ENCODE measurements around the gene RNF208.
A peak's percentile ranks its signal among the peaks of the same experiment; 100 is the strongest.

The RNF208 gene

DNA sequence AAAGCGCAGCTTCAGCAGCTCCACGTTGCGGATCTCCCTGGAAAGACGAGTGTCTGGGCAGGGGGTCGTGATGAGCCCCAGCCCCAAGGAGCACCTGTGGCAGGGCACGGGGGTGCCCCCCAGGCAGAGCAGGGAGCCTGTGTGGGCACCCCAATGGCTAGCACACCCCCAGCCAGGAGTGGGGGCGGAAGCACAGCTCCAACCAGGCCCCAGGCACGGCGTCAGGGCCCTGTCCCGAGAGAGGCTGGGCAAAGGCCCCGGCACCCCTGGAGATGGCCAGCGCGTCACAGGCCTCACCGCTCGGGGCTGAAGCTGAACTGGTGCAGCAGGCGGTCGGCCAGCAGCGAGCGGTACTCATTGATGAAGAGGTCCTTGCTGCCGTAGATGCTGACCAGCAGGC is 41.5 kb downstream of the RNF208 start:
- TF ChIP-seq, protein P1, sequence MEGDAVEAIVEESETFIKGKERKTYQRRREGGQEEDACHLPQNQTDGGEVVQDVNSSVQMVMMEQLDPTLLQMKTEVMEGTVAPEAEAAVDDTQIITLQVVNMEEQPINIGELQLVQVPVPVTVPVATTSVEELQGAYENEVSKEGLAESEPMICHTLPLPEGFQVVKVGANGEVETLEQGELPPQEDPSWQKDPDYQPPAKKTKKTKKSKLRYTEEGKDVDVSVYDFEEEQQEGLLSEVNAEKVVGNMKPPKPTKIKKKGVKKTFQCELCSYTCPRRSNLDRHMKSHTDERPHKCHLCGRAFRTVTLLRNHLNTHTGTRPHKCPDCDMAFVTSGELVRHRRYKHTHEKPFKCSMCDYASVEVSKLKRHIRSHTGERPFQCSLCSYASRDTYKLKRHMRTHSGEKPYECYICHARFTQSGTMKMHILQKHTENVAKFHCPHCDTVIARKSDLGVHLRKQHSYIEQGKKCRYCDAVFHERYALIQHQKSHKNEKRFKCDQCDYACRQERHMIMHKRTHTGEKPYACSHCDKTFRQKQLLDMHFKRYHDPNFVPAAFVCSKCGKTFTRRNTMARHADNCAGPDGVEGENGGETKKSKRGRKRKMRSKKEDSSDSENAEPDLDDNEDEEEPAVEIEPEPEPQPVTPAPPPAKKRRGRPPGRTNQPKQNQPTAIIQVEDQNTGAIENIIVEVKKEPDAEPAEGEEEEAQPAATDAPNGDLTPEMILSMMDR (IDR thresholded peaks at IDR 0.05; ENCODE audit: control extremely low read depth, extremely low read depth, low read depth, missing control alignments), result no peak
- no peak for DNase-seq (ENCODE audit: extremely low spot score)
- POLR2A ChIA-PET, result interaction anchor here (0.7 kb wide), 1 partner anchor 29 kb away, joined by 3 read pairs; no protein-coding TSS in a partner anchor
- CTCF ChIA-PET, result interaction anchor here (1.3 to 2.6 kb wide), 3 partner anchors 18 to 56 kb away, joined by 3 to 7 read pairs (median 6); no protein-coding TSS in a partner anchor

DNA sequence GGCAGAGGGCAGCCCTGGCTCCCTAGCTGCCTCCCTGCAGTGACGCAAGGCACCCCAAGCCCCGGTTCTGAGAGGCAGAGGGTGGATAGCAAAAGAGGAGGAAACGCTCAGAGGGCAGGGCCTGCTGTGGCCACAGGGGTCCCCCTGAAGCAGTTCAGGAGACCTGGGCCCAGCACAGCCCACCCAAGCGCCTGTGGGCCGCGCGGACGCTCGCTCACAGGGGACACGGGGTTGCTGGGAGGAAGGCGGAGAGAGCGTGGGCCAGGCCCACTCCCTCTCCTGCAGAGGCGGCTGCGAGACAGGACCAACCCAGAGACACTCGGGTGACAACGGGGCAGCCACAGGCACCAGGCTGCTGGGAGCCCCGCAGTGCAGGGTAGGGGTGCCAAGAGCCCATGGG is 42.3 kb downstream of the RNF208 start:
- CTCF ChIA-PET, result interaction anchor here (1.3 to 1.9 kb wide), 2 partner anchors 19 to 57 kb away, joined by 3 to 6 read pairs; no protein-coding TSS in a partner anchor
- DNase-seq (ENCODE audit: extremely low spot score), result no peak
- POLR2A ChIA-PET, result interaction anchor here (0.7 kb wide), 1 partner anchor 29 kb away, joined by 3 read pairs; no protein-coding TSS in a partner anchor
- TF ChIP-seq, protein P1 (IDR thresholded peaks at IDR 0.05; ENCODE audit: control extremely low read depth, extremely low read depth, low read depth, missing control alignments), result no peak

DNA sequence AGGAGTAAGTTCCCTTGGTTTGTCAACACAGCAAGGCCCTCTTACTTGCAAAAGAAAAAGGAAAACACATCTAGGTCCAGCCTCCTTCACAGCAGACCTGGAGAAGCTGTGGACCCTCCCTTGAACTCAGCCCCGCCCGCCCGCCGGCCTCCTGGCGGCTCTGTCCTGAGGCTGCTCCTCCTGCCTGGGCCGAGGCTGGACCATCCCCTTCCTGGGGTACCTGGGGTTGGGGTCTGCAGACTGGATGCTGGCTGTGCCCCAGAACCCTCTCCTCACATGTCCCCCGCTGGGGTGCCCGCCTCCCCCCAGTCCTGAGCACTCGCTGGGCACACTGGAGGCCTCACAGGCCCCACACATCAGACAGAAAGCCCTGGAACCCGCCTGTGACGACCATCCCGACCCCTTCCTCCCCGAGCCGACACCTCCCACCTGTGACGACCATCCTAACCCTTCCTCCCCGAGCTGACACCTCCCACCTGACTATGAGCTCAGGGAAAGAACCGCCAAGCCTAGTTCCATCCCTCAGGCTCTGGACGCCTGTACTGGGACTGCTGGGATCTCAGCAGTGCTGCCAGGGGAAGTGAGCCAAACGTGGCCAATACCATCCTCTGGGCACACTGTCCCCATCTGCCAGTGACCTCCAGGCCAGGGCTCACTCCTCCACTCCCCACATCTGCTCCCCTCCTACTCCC is 43.0 kb downstream of the RNF208 start:
- no peak for DNase-seq (ENCODE audit: extremely low spot score)
- TF ChIP-seq, protein P1 (IDR thresholded peaks at IDR 0.05; ENCODE audit: control extremely low read depth, extremely low read depth, low read depth, missing control alignments), result no peak
- ChIA-PET POLR2A (no interaction called here), CTCF (interaction anchor here (1.3 kb wide), 1 partner anchor 57 kb away, joined by 3 read pairs; no protein-coding TSS in a partner anchor)

DNA sequence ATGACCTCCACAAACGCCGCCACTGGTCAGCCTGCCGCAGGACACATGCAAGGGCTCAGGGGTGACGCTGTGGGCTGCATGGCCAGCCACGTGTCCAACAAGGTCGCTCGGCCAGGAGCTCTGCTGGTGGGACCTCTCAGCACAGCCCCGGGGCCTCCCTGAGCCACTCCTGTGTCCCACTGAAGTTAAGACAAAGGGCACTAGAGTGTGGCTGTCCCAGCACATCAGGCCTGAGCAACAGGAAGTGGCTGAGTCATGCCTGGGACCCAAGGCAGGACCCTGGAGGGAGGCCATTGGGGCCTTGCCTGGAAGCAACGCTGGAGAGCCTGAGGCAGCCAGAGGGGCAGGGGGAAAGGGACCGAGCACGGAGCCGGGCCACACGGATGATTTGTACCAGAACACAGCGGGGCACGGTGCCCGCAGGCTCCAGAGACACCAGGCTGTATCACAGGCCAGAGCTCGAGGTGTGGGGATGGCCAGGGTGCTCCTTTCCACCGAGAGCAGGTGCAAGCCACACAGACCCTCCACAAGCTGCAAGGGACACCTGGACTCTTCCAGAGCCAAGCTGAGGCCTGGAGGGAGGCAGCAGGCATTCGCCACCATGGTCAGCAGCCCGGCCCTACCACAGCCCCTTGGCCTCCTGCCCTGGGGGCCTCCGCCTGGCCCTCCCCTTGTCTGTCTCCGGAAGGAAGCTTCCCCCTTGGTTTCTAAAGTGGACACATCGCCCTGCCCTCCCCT is 43.7 kb downstream of the RNF208 start:
- POLR2A ChIA-PET, result no interaction called here

DNA sequence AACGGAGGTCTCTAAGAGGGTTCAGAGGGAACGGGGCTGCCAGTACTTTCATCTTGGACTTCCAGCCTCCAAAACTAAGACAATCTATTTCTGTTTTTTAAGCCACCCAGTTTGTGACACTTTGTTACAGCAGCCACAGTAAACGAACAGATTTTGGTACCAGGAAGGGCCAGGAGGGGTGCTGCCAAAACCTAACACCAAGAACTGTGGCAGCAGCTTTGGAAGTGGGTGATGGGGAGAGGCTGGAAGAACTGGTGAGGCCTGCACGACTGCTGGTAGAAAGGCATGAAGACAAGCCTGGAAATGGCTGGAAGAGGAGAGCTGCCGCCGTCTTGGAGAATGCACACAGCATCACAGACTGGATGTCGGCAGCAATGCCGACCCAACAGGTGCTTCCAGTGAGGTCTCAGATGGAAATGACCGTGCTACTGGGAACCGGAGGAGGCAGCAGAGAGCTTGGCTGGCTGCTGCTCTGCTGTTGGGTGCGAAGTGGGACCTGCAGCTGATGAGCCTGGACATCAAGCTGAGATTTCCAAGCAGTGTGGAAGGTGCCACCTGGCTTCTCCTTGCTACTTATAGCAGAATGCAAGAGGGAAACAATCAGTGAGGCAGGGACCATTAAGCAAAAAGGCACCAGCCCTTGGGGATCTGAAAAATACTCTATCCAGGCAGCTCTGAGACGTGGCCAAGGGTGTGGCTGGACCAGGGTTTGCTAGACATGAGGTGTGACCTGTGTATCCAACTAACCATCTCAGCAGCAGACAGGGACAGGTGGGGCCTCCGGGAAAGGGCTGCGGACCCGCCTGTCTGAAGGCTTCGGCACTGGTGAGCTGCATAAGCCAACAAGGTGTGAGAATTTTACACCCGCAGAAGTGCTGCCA is 45.5 kb downstream of the RNF208 start:
- TF ChIP-seq, protein P1 (IDR thresholded peaks at IDR 0.05; ENCODE audit: control extremely low read depth, extremely low read depth, low read depth, missing control alignments), result peak; percentile 43
- peak; percentile 63 for DNase-seq (ENCODE audit: extremely low spot score)
- ChIA-PET CTCF (interaction anchor here (0.9 to 1.7 kb wide), 10 partner anchors 9 to 56 kb away, joined by 3 to 7 read pairs (median 5); partner anchors contain the start of genes ANAPC2, RNF224 and SSNA1), POLR2A (no interaction called here)

More for the DNA sequence above, 43.7 kb downstream of the RNF208 start:
- CTCF ChIA-PET, result interaction anchor here (1.7 kb wide), 1 partner anchor 10 kb away, joined by 5 read pairs; the partner anchor contains the start of genes ANAPC2 and SSNA1
- no peak for DNase-seq (ENCODE audit: extremely low spot score)
- TF ChIP-seq, protein P1 (IDR thresholded peaks at IDR 0.05; ENCODE audit: control extremely low read depth, extremely low read depth, low read depth, missing control alignments), result no peak

Measured in GM10248 (cell line).